ENCODE data around the gene SSX2. TPM values are rescaled to one million over a fixed set of nuclear protein-coding genes. Genes with fewer than 3 reads are reported as not detected.
"Not testable (repeated sequence)": the region's sequence is repeated elsewhere in the genome, so short reads cannot be mapped to it uniquely, and the experiment has no call there.

Gene SSX2, protein sequence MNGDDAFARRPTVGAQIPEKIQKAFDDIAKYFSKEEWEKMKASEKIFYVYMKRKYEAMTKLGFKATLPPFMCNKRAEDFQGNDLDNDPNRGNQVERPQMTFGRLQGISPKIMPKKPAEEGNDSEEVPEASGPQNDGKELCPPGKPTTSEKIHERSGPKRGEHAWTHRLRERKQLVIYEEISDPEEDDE
- not detected for polyA plus RNA-seq (ENCODE audit: insufficient read length)

- not testable (repeated sequence) for DNase-seq (ENCODE audit: low read depth)
Observed at GRCh38 chrX:52707078-52707477, at the start of gene SSX2. SSX2 (minus strand) TSS chrX:52707178; CDS start chrX:52705749, 1,429 bp downstream.

- not testable (repeated sequence) for DNase-seq (ENCODE audit: low read depth)
Observed at GRCh38 chrX:52750952-52751351, 44.0 kb upstream of the SSX2 start, which contains the start of gene SSX2B. SSX2B (plus strand) TSS chrX:52751252; CDS start chrX:52752681, 1,429 bp downstream.

DNA sequence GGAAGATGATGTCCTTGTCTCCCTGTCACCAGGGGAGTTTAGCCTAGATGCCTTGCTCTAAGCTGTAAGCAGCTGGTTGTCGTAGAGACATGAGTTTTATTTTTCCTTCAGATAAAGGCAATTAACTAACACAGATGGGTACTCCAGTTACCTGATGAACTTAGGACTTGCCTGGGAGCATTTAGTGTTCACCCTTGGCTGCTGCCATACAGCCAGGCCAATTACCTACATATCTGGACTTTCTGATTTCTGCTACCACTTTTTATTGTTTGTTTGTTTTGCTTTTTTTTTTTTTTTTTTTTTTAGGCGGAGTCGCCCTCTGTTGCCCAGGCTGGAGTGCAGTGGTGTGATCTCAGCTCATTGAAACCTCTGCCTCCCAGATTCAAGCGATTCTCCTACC lies 14.9 kb downstream of the SSX2 start:
- not testable (repeated sequence) for DNase-seq (ENCODE audit: low read depth)

- not testable (repeated sequence) for DNase-seq (ENCODE audit: low read depth)
Observed at GRCh38 chrX:52662218-52662617, 44.8 kb downstream of the SSX2 start.

- not testable (repeated sequence) for DNase-seq (ENCODE audit: low read depth)
Observed at GRCh38 chrX:52655475-52655874, 51.5 kb downstream of the SSX2 start.

DNA sequence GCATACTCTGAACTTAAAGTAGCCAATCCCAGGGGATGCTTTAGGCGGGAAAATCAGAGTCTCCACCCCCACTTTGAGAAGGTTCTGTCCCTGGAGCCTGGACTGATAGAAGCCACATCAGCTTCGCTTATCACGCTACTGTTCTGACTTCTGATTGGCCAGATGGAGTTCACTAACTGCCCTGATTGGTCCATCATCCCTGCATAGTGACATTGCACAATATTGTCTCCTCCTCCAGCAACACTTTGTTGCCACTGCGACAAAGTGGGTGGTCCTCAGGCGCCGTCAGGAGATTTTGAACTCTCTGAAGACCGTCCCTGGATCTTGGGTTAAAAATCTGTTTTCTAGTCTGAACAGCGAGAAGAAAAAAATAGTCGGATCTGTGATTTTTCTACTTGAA lies 52.2 kb downstream of the SSX2 start, which contains the start of gene SSX7:
Gene SSX7, minus strand, starts transcription at position 101 of the 400 bp plus-strand sequence. CDS start 1,428 bp downstream, outside the sequence.
- DNase-seq (ENCODE audit: low read depth) = not testable (repeated sequence)

DNA sequence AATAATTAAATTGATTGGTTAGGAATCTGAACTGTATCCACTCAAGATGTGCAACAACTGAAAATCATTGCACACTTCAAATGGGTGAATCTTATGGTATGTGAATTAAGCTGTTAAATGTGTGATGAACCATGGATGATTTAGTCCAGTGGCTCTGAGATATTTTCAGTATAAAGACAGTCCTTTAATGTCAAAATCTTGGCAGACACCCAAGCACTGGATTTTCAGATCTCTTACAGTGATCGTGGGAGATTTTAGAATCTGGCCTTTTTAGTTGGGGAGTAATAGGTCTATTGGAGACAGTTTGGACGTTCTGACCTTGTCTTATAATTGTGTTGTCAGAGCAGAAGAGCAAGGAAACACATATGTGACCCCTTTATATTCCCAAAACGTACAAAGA lies 56.3 kb downstream of the SSX2 start:
- DNase-seq (ENCODE audit: low read depth) = not testable (repeated sequence)

GRCh38 chrX:52648956-52649355 lies 58.0 kb downstream of the SSX2 start:
- not testable (repeated sequence) for DNase-seq (ENCODE audit: low read depth)

Other genes with a start within 250 kb of the SSX2 start
- not detected for gene XAGE1A, start 211.4 kb downstream of the SSX2 start, polyA plus RNA-seq (ENCODE audit: insufficient read length)
- gene XAGE1B, start 190.1 kb downstream of the SSX2 start, polyA plus RNA-seq (ENCODE audit: insufficient read length) = 0.30 TPM
- not detected for gene SSX7, start 52.3 kb downstream of the SSX2 start, polyA plus RNA-seq (ENCODE audit: insufficient read length)
- not detected for gene SSX2B, start 44.1 kb upstream of the SSX2 start, polyA plus RNA-seq (ENCODE audit: insufficient read length)
- gene SPANXN5, start 90.2 kb upstream of the SSX2 start, polyA plus RNA-seq (ENCODE audit: insufficient read length) = not detected
- not detected for gene XAGE5, start 104.1 kb upstream of the SSX2 start, polyA plus RNA-seq (ENCODE audit: insufficient read length)
- not detected for gene XAGE3, start 160.9 kb upstream of the SSX2 start, polyA plus RNA-seq (ENCODE audit: insufficient read length)
- gene FAM156B, start 190.2 kb upstream of the SSX2 start, polyA plus RNA-seq (ENCODE audit: insufficient read length) = 21.5 TPM

All from forelimb muscle (tissue), 1 donor.